ENCODE results near the gene TECPR2. TPM values are rescaled to one million over a fixed set of nuclear protein-coding genes. Genes with fewer than 3 reads are reported as not detected.
A peak's percentile ranks its signal among the peaks of the same experiment; 100 is the strongest.

The TECPR2 gene
- total RNA-seq, 1 experiment from 2014 or later: 12.2 TPM

DNA sequence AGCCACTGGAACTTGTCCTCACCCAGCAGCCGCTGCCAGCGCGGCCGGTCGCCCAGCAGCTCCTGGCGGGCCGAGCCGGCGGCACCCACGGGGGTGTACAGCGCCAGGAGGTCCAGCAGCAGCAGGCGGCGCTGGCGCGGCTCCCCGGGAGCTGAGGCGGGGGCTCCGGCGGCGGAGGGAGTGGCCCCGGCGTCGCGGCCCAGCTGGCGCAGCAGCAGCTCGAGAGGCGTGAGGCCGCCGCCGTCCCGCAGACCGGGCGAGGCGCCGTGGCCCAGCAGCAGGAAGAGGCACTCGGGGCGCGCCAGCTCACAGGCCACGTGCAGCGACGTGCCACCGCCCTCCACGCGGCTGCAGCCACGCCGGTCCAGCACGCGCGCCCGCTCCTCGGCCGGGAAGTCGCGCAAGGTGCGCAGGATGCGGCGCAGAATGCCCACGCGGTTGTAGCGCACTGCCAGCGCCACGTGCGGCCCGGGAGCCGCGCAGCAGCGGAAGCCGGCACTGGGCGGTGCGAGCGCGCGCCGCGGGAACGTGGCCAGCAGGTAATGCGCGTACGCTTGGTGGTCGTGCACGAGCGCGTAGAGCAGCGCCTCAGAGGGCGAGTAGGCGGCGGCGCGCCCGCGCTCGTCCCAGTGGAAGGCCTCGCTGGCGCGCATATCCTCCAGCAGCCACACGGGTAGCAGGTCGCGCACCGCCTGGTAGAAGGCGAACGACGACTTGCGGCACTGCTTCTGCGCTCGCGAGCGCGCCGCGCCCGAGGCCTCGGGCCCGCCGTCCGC is 144.5 kb downstream of the TECPR2 start:
- TF ChIP-seq FOSL1 (IDR thresholded peaks at IDR 0.05; ENCODE audit: low read depth) (no peak), EZH2phosphoT487 (IDR thresholded peaks at IDR 0.05; ENCODE audit: borderline replicate concordance) (no peak), ZFX (IDR thresholded peaks at IDR 0.05) (no peak), POLR2A (IDR thresholded peaks at IDR 0.05; ENCODE audit: borderline replicate concordance, extremely low read depth, insufficient read depth, insufficient read length) (no peak), SP1 (IDR thresholded peaks at IDR 0.05; ENCODE audit: low read depth) (no peak), JUND (IDR thresholded peaks at IDR 0.05) (no peak), TCF7L2 (IDR thresholded peaks at IDR 0.05; ENCODE audit: borderline replicate concordance, extremely low read depth, insufficient read depth, insufficient read length) (no peak), RAD21 (IDR thresholded peaks at IDR 0.05; ENCODE audit: low read depth) (no peak), CEBPB (IDR thresholded peaks at IDR 0.05; ENCODE audit: low read depth) (no peak), CBX3 (IDR thresholded peaks at IDR 0.05; ENCODE audit: low read depth) (no peak), ZNF274 (IDR thresholded peaks at IDR 0.05; ENCODE audit: low read depth, low read length) (no peak), YY1 (IDR thresholded peaks at IDR 0.05; ENCODE audit: extremely low read depth, insufficient replicate concordance, low read depth, low read length) (no peak), POLR2AphosphoS5 (IDR thresholded peaks at IDR 0.05; ENCODE audit: low read depth, low read length) (no peak), SIN3A (IDR thresholded peaks at IDR 0.05; ENCODE audit: low read depth) (no peak)
- TF ChIP-seq, protein P1, sequence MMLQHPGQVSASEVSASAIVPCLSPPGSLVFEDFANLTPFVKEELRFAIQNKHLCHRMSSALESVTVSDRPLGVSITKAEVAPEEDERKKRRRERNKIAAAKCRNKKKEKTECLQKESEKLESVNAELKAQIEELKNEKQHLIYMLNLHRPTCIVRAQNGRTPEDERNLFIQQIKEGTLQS (IDR thresholded peaks at IDR 0.05): no peak
- TF ChIP-seq, protein P2, sequence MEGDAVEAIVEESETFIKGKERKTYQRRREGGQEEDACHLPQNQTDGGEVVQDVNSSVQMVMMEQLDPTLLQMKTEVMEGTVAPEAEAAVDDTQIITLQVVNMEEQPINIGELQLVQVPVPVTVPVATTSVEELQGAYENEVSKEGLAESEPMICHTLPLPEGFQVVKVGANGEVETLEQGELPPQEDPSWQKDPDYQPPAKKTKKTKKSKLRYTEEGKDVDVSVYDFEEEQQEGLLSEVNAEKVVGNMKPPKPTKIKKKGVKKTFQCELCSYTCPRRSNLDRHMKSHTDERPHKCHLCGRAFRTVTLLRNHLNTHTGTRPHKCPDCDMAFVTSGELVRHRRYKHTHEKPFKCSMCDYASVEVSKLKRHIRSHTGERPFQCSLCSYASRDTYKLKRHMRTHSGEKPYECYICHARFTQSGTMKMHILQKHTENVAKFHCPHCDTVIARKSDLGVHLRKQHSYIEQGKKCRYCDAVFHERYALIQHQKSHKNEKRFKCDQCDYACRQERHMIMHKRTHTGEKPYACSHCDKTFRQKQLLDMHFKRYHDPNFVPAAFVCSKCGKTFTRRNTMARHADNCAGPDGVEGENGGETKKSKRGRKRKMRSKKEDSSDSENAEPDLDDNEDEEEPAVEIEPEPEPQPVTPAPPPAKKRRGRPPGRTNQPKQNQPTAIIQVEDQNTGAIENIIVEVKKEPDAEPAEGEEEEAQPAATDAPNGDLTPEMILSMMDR (IDR thresholded peaks at IDR 0.05 in 2 of 3, conservative IDR thresholded peaks at IDR 0.05 in 1 of 3; ENCODE audit: borderline replicate concordance in 1 of 3, insufficient read depth in 1 of 3, low read depth in 2 of 3, low read length in 2 of 3): no peak
- TF ChIP-seq, protein P3, sequence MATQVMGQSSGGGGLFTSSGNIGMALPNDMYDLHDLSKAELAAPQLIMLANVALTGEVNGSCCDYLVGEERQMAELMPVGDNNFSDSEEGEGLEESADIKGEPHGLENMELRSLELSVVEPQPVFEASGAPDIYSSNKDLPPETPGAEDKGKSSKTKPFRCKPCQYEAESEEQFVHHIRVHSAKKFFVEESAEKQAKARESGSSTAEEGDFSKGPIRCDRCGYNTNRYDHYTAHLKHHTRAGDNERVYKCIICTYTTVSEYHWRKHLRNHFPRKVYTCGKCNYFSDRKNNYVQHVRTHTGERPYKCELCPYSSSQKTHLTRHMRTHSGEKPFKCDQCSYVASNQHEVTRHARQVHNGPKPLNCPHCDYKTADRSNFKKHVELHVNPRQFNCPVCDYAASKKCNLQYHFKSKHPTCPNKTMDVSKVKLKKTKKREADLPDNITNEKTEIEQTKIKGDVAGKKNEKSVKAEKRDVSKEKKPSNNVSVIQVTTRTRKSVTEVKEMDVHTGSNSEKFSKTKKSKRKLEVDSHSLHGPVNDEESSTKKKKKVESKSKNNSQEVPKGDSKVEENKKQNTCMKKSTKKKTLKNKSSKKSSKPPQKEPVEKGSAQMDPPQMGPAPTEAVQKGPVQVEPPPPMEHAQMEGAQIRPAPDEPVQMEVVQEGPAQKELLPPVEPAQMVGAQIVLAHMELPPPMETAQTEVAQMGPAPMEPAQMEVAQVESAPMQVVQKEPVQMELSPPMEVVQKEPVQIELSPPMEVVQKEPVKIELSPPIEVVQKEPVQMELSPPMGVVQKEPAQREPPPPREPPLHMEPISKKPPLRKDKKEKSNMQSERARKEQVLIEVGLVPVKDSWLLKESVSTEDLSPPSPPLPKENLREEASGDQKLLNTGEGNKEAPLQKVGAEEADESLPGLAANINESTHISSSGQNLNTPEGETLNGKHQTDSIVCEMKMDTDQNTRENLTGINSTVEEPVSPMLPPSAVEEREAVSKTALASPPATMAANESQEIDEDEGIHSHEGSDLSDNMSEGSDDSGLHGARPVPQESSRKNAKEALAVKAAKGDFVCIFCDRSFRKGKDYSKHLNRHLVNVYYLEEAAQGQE (IDR thresholded peaks at IDR 0.05; ENCODE audit: low read depth): no peak
- H3K36me3 ChIP-seq (ENCODE audit: control insufficient read depth in 1 of 2, insufficient read depth in 2 of 2, low read length in 2 of 2): no peaks in the 10 kb centered on the region
- DNase-seq (ENCODE audit: low read depth, low spot score) (no peak), ATAC-seq (no peak)
- ChIA-PET POLR2A (no interaction called here), RAD21 (ENCODE audit: low non-redundant PET in 1 of 2, low total read pairs in 2 of 2, uncharacterized antibody in 2 of 2, unreplicated experiment in 2 of 2) (no interaction called here), CTCF (interaction anchor here (1.5 kb wide), 1 partner anchor 17 kb away, joined by 8 read pairs; no protein-coding TSS in a partner anchor)
- H3K9ac ChIP-seq (ENCODE audit: low read length): no peak overlapping the region
- no peak overlapping the region for H2AFZ ChIP-seq (ENCODE audit: low read depth, low read length, poor library complexity, severe bottlenecking)
- peaks cover 22 to 29% of the 10 kb centered on the region in 2 experiments for H3K4me1 ChIP-seq (ENCODE audit: control insufficient read depth in 1 of 2, insufficient read depth in 2 of 2, low read length in 2 of 2)
- H3K79me2 ChIP-seq (ENCODE audit: insufficient read depth, low read length): peaks cover 6% of the 10 kb centered on the region; the same call in 1 of the 2 replicates
- H3K4me3 ChIP-seq (replicated peaks in 1 of 2; ENCODE audit: low read depth in 1 of 2, low read length in 2 of 2): no peak overlapping the region
- H3K27ac ChIP-seq (ENCODE audit: low read depth, low read length): peak overlapping the region; percentile 77; the same call in 1 of the 2 replicates
- no TSS peak for BruUV-seq (replicated peaks)
- intact Hi-C loops (cut with micrococcal nuclease): no loop called here
- no peaks in the 10 kb centered on the region for H3K9me3 ChIP-seq (ENCODE audit: control insufficient read depth in 1 of 2, insufficient read depth in 1 of 2, low read depth in 1 of 2, low read length in 2 of 2)
- no peak overlapping the region for H3K4me2 ChIP-seq (ENCODE audit: low read length)
- no peaks in the 10 kb centered on the region for H4K20me1 ChIP-seq (ENCODE audit: insufficient read depth)
- H3K27me3 ChIP-seq (ENCODE audit: insufficient read depth, low read length): no peaks in the 10 kb centered on the region
- H3K9me2 ChIP-seq (ENCODE audit: insufficient read depth): no peaks in the 10 kb centered on the region
